Uterus (tissue), 4 donors: ENCODE results near the gene CARD11. TPM values are rescaled to one million over a fixed set of nuclear protein-coding genes. Genes with fewer than 3 reads are reported as not detected.

Experiments used
- DNase-seq, 2 donors: peaks; one replicate each; pipeline ENCODE4 v3.0.0-alpha.2; 2019 to 2020
- H3K27ac ChIP-seq, 2 donors: fragments of 200-600 bp; sonication (generic); 1 replicate in 1 of 2; 2 replicates in 1 of 2; pipeline ENCODE4 v1.5.1; 2016 to 2018
- H3K27me3 ChIP-seq, 2 donors: fragments of 200-600 bp; sonication (generic); one replicate each; pipeline ENCODE4 v1.5.1; 2018 to 2019; ENCODE audit warnings: control low read depth in 1 of 2
- H3K36me3 ChIP-seq, 2 donors: fragments of 200-600 bp; sonication (generic); one replicate each; pipeline ENCODE4 v1.5.1; 2019; ENCODE audit warnings: control low read depth in 1 of 2
- H3K4me1 ChIP-seq, 2 donors: fragments of 200-600 bp; sonication (generic); one replicate each; pipeline ENCODE4 v1.5.1; 2018 to 2019; ENCODE audit warnings: control low read depth in 1 of 2
- H3K4me3 ChIP-seq, 2 donors: fragments of 200-600 bp; sonication (generic); 1 replicate in 1 of 2; 2 replicates in 1 of 2; pipeline ENCODE4 v1.5.1; 2018 to 2019; ENCODE audit warnings: mild to moderate bottlenecking in 1 of 2
- H3K9me3 ChIP-seq, 2 donors: fragments of 200-600 bp; sonication (generic); one replicate each; pipeline ENCODE4 v1.5.1; 2019; ENCODE audit warnings: control low read depth in 1 of 2
- CTCF ChIP-seq, 4 experiments: fragments of 200-600 bp in 2 of 4; fragments of 450-650 bp in 2 of 4; sonication (generic) in 2 of 4; IDR thresholded peaks; one replicate each; pipeline ENCODE4 v1.5.1; 2016 to 2019; ENCODE audit warnings: antibody characterized with exemption in 4 of 4, mild to moderate bottlenecking in 2 of 4, moderate library complexity in 1 of 4
- POLR2A ChIP-seq, 2 donors: fragments of 450-650 bp; IDR thresholded peaks; one replicate each; pipeline ENCODE4 v1.6.1; 2016; ENCODE audit warnings: antibody characterized with exemption in 2 of 2, mild to moderate bottlenecking in 1 of 2, moderate library complexity in 1 of 2
- intact Hi-C: fragments of 100-400 bp; cut with DNase I; formaldehyde crosslinking; loops from one replicate; pipeline ENCODE4 v1.15.1; 2023; ENCODE audit warnings: low total_unique reads
- total RNA-seq, 4 donors: library from RNA; depleted of rRNA in 3 of 4; stranded (reverse); fragments of >200 nt in 3 of 4; gene quantifications; one replicate each; pipeline versions ENCODE4 v1.1.0 to v1.2.4, GENCODE V29; 2014 to 2023
- donor health status: DM: yes; HTN: yes; CAD: no.

The CARD11 gene
- total RNA-seq, 4 donors from 2014 or later, result 0.95 to 1.0 TPM; not detected in 2

- intact Hi-C loops, result no loop called here
- H3K27me3 ChIP-seq, result no peaks in the 10 kb centered on the region
- TF ChIP-seq POLR2A (IDR thresholded peaks at IDR 0.05), result no peak
- TF ChIP-seq CTCF (IDR thresholded peaks at IDR 0.05), result no peak
- no peaks in the 10 kb centered on the region for H3K36me3 ChIP-seq
- no peak overlapping the region for H3K4me3 ChIP-seq
- no peaks in the 10 kb centered on the region for H3K4me1 ChIP-seq
- no peak overlapping the region for H3K27ac ChIP-seq
- DNase-seq, result no peak
- no peaks in the 10 kb centered on the region for H3K9me3 ChIP-seq
Observed at GRCh38 chr7:2982401-2982800, 61.3 kb downstream of the CARD11 start.

- intact Hi-C loops, result no loop called here
- Histone ChIP-seq H3K27ac (no peak overlapping the region), H3K4me1 (no peaks in the 10 kb centered on the region), H3K9me3 (no peaks in the 10 kb centered on the region), H3K27me3 (no peaks in the 10 kb centered on the region), H3K36me3 (no peaks in the 10 kb centered on the region), H3K4me3 (no peak overlapping the region)
- no peak for DNase-seq
- TF ChIP-seq CTCF (IDR thresholded peaks at IDR 0.05) (no peak), POLR2A (IDR thresholded peaks at IDR 0.05) (no peak)
Observed at GRCh38 chr7:2981103-2981480, 62.6 kb downstream of the CARD11 start.

GRCh38 chr7:2980401-2981102, 63.1 kb downstream of the CARD11 start:
- H3K4me3 ChIP-seq, result no peak overlapping the region
- no peaks in the 10 kb centered on the region for H3K4me1 ChIP-seq
- intact Hi-C loops, result no loop called here
- H3K27ac ChIP-seq, result no peak overlapping the region
- no peak for DNase-seq
- TF ChIP-seq POLR2A (IDR thresholded peaks at IDR 0.05) (no peak), CTCF (IDR thresholded peaks at IDR 0.05) (no peak)
- H3K36me3 ChIP-seq, result no peaks in the 10 kb centered on the region
- H3K27me3 ChIP-seq, result no peaks in the 10 kb centered on the region
- H3K9me3 ChIP-seq, result no peaks in the 10 kb centered on the region

- TF ChIP-seq POLR2A (IDR thresholded peaks at IDR 0.05) (no peak), CTCF (IDR thresholded peaks at IDR 0.05) (no peak)
- H3K4me1 ChIP-seq, result no peaks in the 10 kb centered on the region
- no peaks in the 10 kb centered on the region for H3K9me3 ChIP-seq
- no peak overlapping the region for H3K27ac ChIP-seq
- no peak overlapping the region for H3K4me3 ChIP-seq
- DNase-seq, result no peak
- H3K36me3 ChIP-seq, result no peaks in the 10 kb centered on the region
- intact Hi-C loops, result no loop called here
- no peaks in the 10 kb centered on the region for H3K27me3 ChIP-seq
Observed at GRCh38 chr7:2979951-2980350, 63.7 kb downstream of the CARD11 start.

- intact Hi-C loops, result no loop called here
- DNase-seq, result no peak
Observed at GRCh38 chr7:2979201-2979631, 64.5 kb downstream of the CARD11 start.

More at GRCh38 chr7:2979201-2979631, 64.5 kb downstream of the CARD11 start:
- H3K27ac ChIP-seq, result no peak overlapping the region
- no peaks in the 10 kb centered on the region for H3K9me3 ChIP-seq
- no peaks in the 10 kb centered on the region for H3K27me3 ChIP-seq
- no peaks in the 10 kb centered on the region for H3K4me1 ChIP-seq
- TF ChIP-seq CTCF (IDR thresholded peaks at IDR 0.05) (no peak), POLR2A (IDR thresholded peaks at IDR 0.05) (no peak)
- no peak overlapping the region for H3K4me3 ChIP-seq
- H3K36me3 ChIP-seq, result no peaks in the 10 kb centered on the region
